IMR-90 (cell line): ENCODE measurements around the gene MAGEB1.

Experiments
- CEBPB ChIP-seq: IDR thresholded peaks from 2 replicates; pipeline ENCODE4 v1.6.1; 2012; ENCODE audit warnings: low read depth, low read length, improper control_type of control experiment
- CTCF ChIP-seq: conservative IDR thresholded peaks from 2 replicates; pipeline ENCODE4 v1.5.1; 2012; ENCODE audit warnings: mild to moderate bottlenecking, low read depth, low read length, improper control_type of control experiment
- FOS ChIP-seq: fragments of 150-350 bp; IDR thresholded peaks from 2 replicates; pipeline ENCODE4 v1.6.1; 2016; ENCODE audit warnings: low read depth, low read length
- MAFK ChIP-seq: IDR thresholded peaks from 2 replicates; pipeline ENCODE4 v1.6.1; 2012; ENCODE audit warnings: low read depth, low read length, improper control_type of control experiment
- MXI1 ChIP-seq: IDR thresholded peaks from 2 replicates; pipeline ENCODE4 v1.6.1; 2012; ENCODE audit warnings: low read depth, mild to moderate bottlenecking, low read length, moderate library complexity, borderline replicate concordance
- NFE2L2 ChIP-seq: fragments of 150-350 bp; IDR thresholded peaks from 2 replicates; pipeline ENCODE4 v1.6.1; 2016; ENCODE audit warnings: low read depth, mild to moderate bottlenecking, low read length
- POLR2A ChIP-seq: IDR thresholded peaks from 2 replicates; pipeline ENCODE4 v1.6.1; 2012; ENCODE audit warnings: mild to moderate bottlenecking, low read depth, low read length
- RAD21 ChIP-seq: IDR thresholded peaks from 2 replicates; pipeline ENCODE4 v1.6.1; 2012; ENCODE audit warnings: low read length, improper control_type of control experiment
- RCOR1 ChIP-seq: IDR thresholded peaks from 2 replicates; pipeline ENCODE4 v1.6.1; 2012; ENCODE audit warnings: mild to moderate bottlenecking, low read length, improper control_type of control experiment; ENCODE audit not compliant: insufficient replicate concordance
- RFX5 ChIP-seq: IDR thresholded peaks from 2 replicates; pipeline ENCODE4 v1.8.0; 2012; ENCODE audit warnings: low read depth, mild to moderate bottlenecking, low read length, moderate library complexity
- SMC3 ChIP-seq: fragments of 150-350 bp; IDR thresholded peaks from 2 replicates; pipeline ENCODE4 v1.6.1; 2016; ENCODE audit warnings: low read depth, mild to moderate bottlenecking, antibody characterized with exemption, low read length, moderate library complexity
- USF2 ChIP-seq: fragments of 150-350 bp; IDR thresholded peaks from 2 replicates; pipeline ENCODE4 v1.6.1; 2017; ENCODE audit warnings: mild to moderate bottlenecking, antibody characterized with exemption, low read length, low read depth

GRCh38 chrX:30248854-30249253 is 1.9 kb downstream of the MAGEB1 start:
- TF ChIP-seq CTCF, result no peak
- TF ChIP-seq POLR2A, result no peak
- no peak for TF ChIP-seq RCOR1
- TF ChIP-seq USF2, result no peak
- TF ChIP-seq FOS, result no peak
- TF ChIP-seq SMC3, result no peak
- no peak for TF ChIP-seq MAFK
- no peak for TF ChIP-seq NFE2L2
- TF ChIP-seq RFX5, result no peak
- no peak for TF ChIP-seq RAD21
- TF ChIP-seq CEBPB, result no peak
- no peak for TF ChIP-seq MXI1
